Erythroblast (primary cell): ENCODE data around the gene RALGPS2.

Source experiments
- GATA1 ChIP-seq: IDR thresholded peaks from 2 replicates; pipeline ENCODE4 v1.6.1; 2011; ENCODE audit warnings: low read depth, mild to moderate bottlenecking, control low read depth, low read length, moderate library complexity
- POLR2A ChIP-seq: IDR thresholded peaks from 2 replicates; pipeline ENCODE4 v1.6.1; 2011; ENCODE audit warnings: mild to moderate bottlenecking, low read length

- no peak for TF ChIP-seq POLR2A
- TF ChIP-seq GATA1 = no peak
Measured at GRCh38 chr1:178723546-178723945, 1.5 kb upstream of the RALGPS2 start.
